ENCODE results near the gene RIMBP2.

GRCh38 chr12:130632642-130633041 is 83.5 kb downstream of the RIMBP2 start:
- TF ChIP-seq EZH2 (IDR thresholded peaks at IDR 0.05; ENCODE audit: borderline replicate concordance, low read length) (no peak), CTCF (conservative IDR thresholded peaks at IDR 0.05 in 1 of 2, IDR thresholded peaks at IDR 0.05 in 1 of 2; ENCODE audit: extremely low read depth in 1 of 2, insufficient read depth in 1 of 2, low read depth in 1 of 2, low read length in 2 of 2) (no peak)
